ENCODE measurements around the gene DRAP1. TPM values are rescaled to one million over a fixed set of nuclear protein-coding genes. Genes with fewer than 3 reads are reported as not detected.

Gene DRAP1
- total RNA-seq, 6 donors from 2014 or later: 60.3 to 111 (median 80.0) TPM

GRCh38 chr11:65883786-65884715 lies 35.2 kb upstream of the DRAP1 start:
- DNase-seq: peak in 1 of 2 donors; percentile 56
- ATAC-seq (ENCODE audit: low FRiP score in 2 of 2): no peak
- no peak overlapping the region for H3K4me3 ChIP-seq
- no peaks in the 10 kb centered on the region for H3K9me3 ChIP-seq
- TF ChIP-seq POLR2AphosphoS5 (IDR thresholded peaks at IDR 0.05): no peak
- TF ChIP-seq EP300 (IDR thresholded peaks at IDR 0.05): no peak
- TF ChIP-seq POLR2A (IDR thresholded peaks at IDR 0.05): no peak
- no peak for TF ChIP-seq CTCF (IDR thresholded peaks at IDR 0.05)
- no peaks in the 10 kb centered on the region for H3K27me3 ChIP-seq
- H3K27ac ChIP-seq: peak overlapping the region in 1 of 4 donors; percentile 56
- H3K4me1 ChIP-seq: peaks cover 13 to 28% (median 23%) of the 10 kb centered on the region in 4 donors
- peaks cover 6 to 48% (median 30%) of the 10 kb centered on the region in 4 donors for H3K36me3 ChIP-seq
- 86 to 87% methylated on average over 17 to 28 of the region's 28 CpGs for WGBS, 2 donors

- Histone ChIP-seq H3K36me3 (peaks cover 6 to 48% (median 30%) of the 10 kb centered on the region in 4 donors), H3K9me3 (no peaks in the 10 kb centered on the region), H3K27me3 (no peaks in the 10 kb centered on the region), H3K4me1 (peaks cover 20 to 35% (median 29%) of the 10 kb centered on the region in 4 donors), H3K27ac (peak overlapping the region in 2 of 4 donors; percentile 31 to 56), H3K4me3 (no peak overlapping the region)
- ATAC-seq (ENCODE audit: low FRiP score in 2 of 2): peak; percentile 57 to 73
- WGBS, 2 donors: 0 to 5% methylated on average over 2 to 7 of the region's 9 CpGs
- TF ChIP-seq POLR2A (IDR thresholded peaks at IDR 0.05) (no peak), POLR2AphosphoS5 (IDR thresholded peaks at IDR 0.05) (peak in 1 of 2 donors; percentile 38), CTCF (IDR thresholded peaks at IDR 0.05) (peak; percentile 96 to 99 (median 98)), EP300 (IDR thresholded peaks at IDR 0.05) (no peak)
- peak; percentile 81 to 91 for DNase-seq
Observed at GRCh38 chr11:65884716-65885092, 34.5 kb upstream of the DRAP1 start.

DNA sequence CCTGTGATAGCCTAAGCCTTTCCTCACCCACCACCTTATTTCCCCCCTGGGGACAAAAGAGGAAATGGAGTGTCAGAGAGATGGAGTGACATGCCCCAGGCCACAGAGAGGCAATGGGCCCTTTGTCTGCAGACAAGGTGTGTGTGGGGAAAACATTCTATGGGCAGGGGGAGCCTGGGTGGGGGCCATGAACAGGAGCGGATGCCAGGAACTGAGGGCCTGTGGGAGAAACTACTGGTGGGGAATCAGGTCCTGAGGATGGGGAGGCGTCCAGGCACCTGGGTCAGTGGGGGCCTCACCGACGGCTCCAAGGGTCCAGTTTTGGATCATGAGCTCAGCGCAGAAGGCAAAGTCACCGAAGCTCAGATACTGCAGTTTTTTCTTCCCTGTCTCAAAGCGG lies 34.0 kb upstream of the DRAP1 start:
- 88 to 97% methylated on average over 7 of the region's 7 CpGs for WGBS, 2 donors

DNA sequence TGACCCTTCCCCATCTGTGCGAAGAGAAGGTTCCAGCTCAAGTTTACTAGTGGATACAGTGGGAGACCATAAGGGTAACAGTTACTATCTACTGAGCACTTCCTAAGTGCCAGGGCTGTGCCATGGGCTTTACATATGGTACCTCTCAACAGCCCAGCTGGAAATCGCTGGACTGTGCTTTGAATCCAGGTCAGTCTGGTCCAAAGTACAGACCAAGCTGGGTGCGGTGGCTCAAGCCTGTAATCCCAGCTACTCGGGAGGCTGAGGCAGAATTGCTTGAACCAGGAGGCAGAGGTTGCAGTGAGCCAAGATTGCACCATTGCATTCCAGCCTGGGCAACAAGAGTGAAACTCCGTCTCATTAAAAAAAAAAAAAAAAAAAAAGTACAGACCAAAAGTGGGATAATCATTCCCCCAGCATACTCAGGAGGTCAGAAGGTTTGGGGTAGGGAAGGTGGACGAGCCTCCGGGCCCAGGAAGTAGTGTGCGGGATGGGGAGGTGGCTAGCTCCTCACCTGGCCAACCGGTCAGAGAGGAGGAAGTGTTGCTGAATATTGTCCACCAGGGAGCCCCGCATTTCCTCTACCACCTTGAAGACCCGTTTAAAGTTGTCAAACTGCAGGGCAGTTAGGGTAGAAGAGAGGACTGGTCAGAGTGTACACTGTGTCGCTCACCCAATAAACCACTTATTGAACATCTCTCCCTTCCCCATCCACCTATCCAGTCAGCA lies 33.3 kb upstream of the DRAP1 start:
- H3K27me3 ChIP-seq: no peaks in the 10 kb centered on the region
- no peak overlapping the region for H3K27ac ChIP-seq
- DNase-seq: no peak
- peaks cover 6 to 48% (median 30%) of the 10 kb centered on the region in 4 donors for H3K36me3 ChIP-seq
- H3K4me3 ChIP-seq: no peak overlapping the region
- WGBS, 2 donors: 84 to 93% methylated on average over 12 of the region's 12 CpGs
- H3K9me3 ChIP-seq: no peaks in the 10 kb centered on the region
- TF ChIP-seq POLR2AphosphoS5 (IDR thresholded peaks at IDR 0.05) (no peak), CTCF (IDR thresholded peaks at IDR 0.05) (no peak), EP300 (IDR thresholded peaks at IDR 0.05) (no peak), POLR2A (IDR thresholded peaks at IDR 0.05) (no peak)
- peaks cover 24 to 42% (median 37%) of the 10 kb centered on the region in 4 donors for H3K4me1 ChIP-seq
- no peak for ATAC-seq (ENCODE audit: low FRiP score in 2 of 2)

More for the DNA sequence above, 34.0 kb upstream of the DRAP1 start:
- Histone ChIP-seq H3K9me3 (no peaks in the 10 kb centered on the region), H3K4me3 (no peak overlapping the region), H3K27me3 (no peaks in the 10 kb centered on the region), H3K36me3 (peaks cover 6 to 48% (median 30%) of the 10 kb centered on the region in 4 donors), H3K27ac (peak overlapping the region in 2 of 4 donors; percentile 31 to 56), H3K4me1 (peaks cover 24 to 40% (median 34%) of the 10 kb centered on the region in 4 donors)
- DNase-seq (no peak), ATAC-seq (ENCODE audit: low FRiP score in 2 of 2) (no peak)
- no peak for TF ChIP-seq EP300 (IDR thresholded peaks at IDR 0.05)
- TF ChIP-seq POLR2A (IDR thresholded peaks at IDR 0.05): no peak
- no peak for TF ChIP-seq POLR2AphosphoS5 (IDR thresholded peaks at IDR 0.05)
- no peak for TF ChIP-seq CTCF (IDR thresholded peaks at IDR 0.05)
